Gastrocnemius medialis (tissue), 4 donors: ENCODE data around the gene RPS15A.

Experiments
- CTCF ChIP-seq, 5 experiments: fragments of 450-650 bp in 3 of 5; fragments of 200-600 bp in 2 of 5; sonication (generic) in 2 of 5; IDR thresholded peaks in 4 of 5; conservative IDR thresholded peaks in 1 of 5; 1 replicate in 4 of 5; 2 replicates in 1 of 5; pipeline ENCODE4 v1.5.1; 2016 to 2019; ENCODE audit warnings: antibody characterized with exemption in 5 of 5, mild to moderate bottlenecking in 3 of 5, moderate library complexity in 3 of 5
- POLR2A ChIP-seq, 2 donors: fragments of 450-650 bp; IDR thresholded peaks; one replicate each; pipeline ENCODE4 v1.6.1; 2017; ENCODE audit warnings: antibody characterized with exemption in 2 of 2, mild to moderate bottlenecking in 2 of 2, moderate library complexity in 2 of 2

DNA sequence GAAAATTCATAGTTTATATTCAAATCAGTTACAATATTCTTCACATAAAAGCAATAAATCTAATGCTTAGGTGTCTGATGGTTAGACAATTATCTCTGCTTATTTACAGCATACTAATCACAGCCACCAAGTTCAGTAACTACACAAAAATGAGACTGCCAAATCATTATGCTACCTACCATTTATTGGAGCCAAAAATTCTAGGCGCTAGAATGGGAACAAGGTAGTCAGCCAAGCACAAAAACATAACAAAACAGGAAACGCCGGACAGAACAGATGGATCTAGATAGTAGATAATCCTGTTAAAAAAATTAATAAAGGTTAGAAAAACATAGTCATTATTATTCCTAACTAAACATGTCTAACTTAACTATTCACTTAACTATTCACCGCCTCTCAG is 7.6 kb upstream of the RPS15A start:
- TF ChIP-seq CTCF (IDR thresholded peaks at IDR 0.05 in 4 of 5, conservative IDR thresholded peaks at IDR 0.05 in 1 of 5) (no peak), POLR2A (IDR thresholded peaks at IDR 0.05) (no peak)
